Fibroblast of lung (primary cell): Measurements from ENCODE around the gene SNX20. TPM values are rescaled to one million over a fixed set of nuclear protein-coding genes. Genes with fewer than 3 reads are reported as not detected.

Source experiments
- DNase-seq, 2 donors: peaks; one replicate each; pipeline versions ENCODE4 v3.0.0 to v3.0.0-alpha.2; 2010; ENCODE audit warnings: low read depth in 2 of 2
- H2AFZ ChIP-seq: 2 replicates; pipeline ENCODE4 v1.5.1; 2012; ENCODE audit warnings: low read length, control low read depth, inconsistent platforms
- H3K27ac ChIP-seq: 2 replicates; pipeline ENCODE4 v1.5.1; 2011; ENCODE audit warnings: low read length, control low read depth; ENCODE audit not compliant: insufficient read depth
- H3K27me3 ChIP-seq: 2 replicates; pipeline ENCODE4 v1.5.1; 2011; ENCODE audit warnings: mild to moderate bottlenecking, low read length; ENCODE audit not compliant: control insufficient read depth, insufficient read depth
- H3K36me3 ChIP-seq: 2 replicates; pipeline ENCODE4 v1.5.1; 2011; ENCODE audit warnings: low read length; ENCODE audit not compliant: control insufficient read depth, insufficient read depth
- H3K4me1 ChIP-seq: 2 replicates; pipeline ENCODE4 v1.5.1; 2011; ENCODE audit warnings: low read length; ENCODE audit not compliant: control insufficient read depth, insufficient read depth; ENCODE audit errors: extremely low read depth
- H3K4me2 ChIP-seq: 2 replicates; pipeline ENCODE4 v1.5.1; 2011; ENCODE audit warnings: low read length, control low read depth; ENCODE audit not compliant: insufficient read depth; ENCODE audit errors: extremely low read depth
- H3K4me3 ChIP-seq, 4 experiments: fragments of 200-600 bp in 1 of 4; sonication (generic) in 1 of 4; replicated peaks in 1 of 4; 2 replicates each; pipeline ENCODE4 v1.5.1; 2011 to 2016; ENCODE audit warnings: low read length in 4 of 4, low read depth in 3 of 4, mild to moderate bottlenecking in 3 of 4, control low read depth in 2 of 4, inconsistent platforms in 1 of 4, mixed read lengths in 1 of 4; ENCODE audit not compliant: insufficient read depth in 1 of 4; ENCODE audit errors: control extremely low read depth in 1 of 4
- H3K79me2 ChIP-seq: 2 replicates; pipeline ENCODE4 v1.5.1; 2012; ENCODE audit warnings: mild to moderate bottlenecking, low read length, inconsistent platforms; ENCODE audit not compliant: control insufficient read depth, insufficient read depth
- H3K9ac ChIP-seq: 2 replicates; pipeline ENCODE4 v1.5.1; 2011; ENCODE audit warnings: mild to moderate bottlenecking, low read length, control low read depth; ENCODE audit not compliant: insufficient read depth
- H3K9me3 ChIP-seq: 2 replicates; pipeline ENCODE4 v1.5.1; 2012; ENCODE audit warnings: low read depth, low read length; ENCODE audit not compliant: control insufficient read depth, insufficient read depth
- H4K20me1 ChIP-seq: 2 replicates; pipeline ENCODE4 v1.5.1; 2011; ENCODE audit warnings: low read length; ENCODE audit not compliant: control insufficient read depth, insufficient read depth; ENCODE audit errors: extremely low read depth
- EZH2 ChIP-seq: IDR thresholded peaks from 2 replicates; pipeline ENCODE4 v1.5.1; 2012; ENCODE audit warnings: low read length, control low read depth, mild to moderate bottlenecking; ENCODE audit errors: missing control alignments
- polyA minus RNA-seq: library from RNA; depleted of rRNA, polyadenylated mRNA; stranded (reverse); fragments of >200 nt; gene quantifications from 2 replicates; pipeline ENCODE4 v1.2.3, GENCODE V29; 2011; ENCODE audit warnings: low replicate concordance
- polyA plus RNA-seq, 2 donors: library from polyadenylated mRNA; depleted of rRNA in 1 of 2; stranded (reverse) in 1 of 2; unstranded in 1 of 2; fragments of >200 nt; gene quantifications; 2 replicates each; pipeline ENCODE4 v1.2.1, GENCODE V29; 2011 to 2012; ENCODE audit warnings: missing spikeins in 1 of 2
- total RNA-seq: library from RNA; depleted of rRNA; stranded (reverse); fragments of >200 nt; gene quantifications from 2 replicates; pipeline ENCODE4 v1.2.1, GENCODE V29; 2014
- TF ChIP-seq, protein P1 (sequence below), 2 donors: IDR thresholded peaks in 1 of 2; conservative IDR thresholded peaks in 1 of 2; 1 replicate in 1 of 2; 2 replicates in 1 of 2; pipeline ENCODE4 v1.5.1; 2011 to 2012; ENCODE audit warnings: low read length in 2 of 2, control low read depth in 1 of 2, inconsistent platforms in 1 of 2, low read depth in 1 of 2, mild to moderate bottlenecking in 1 of 2

The SNX20 gene, protein sequence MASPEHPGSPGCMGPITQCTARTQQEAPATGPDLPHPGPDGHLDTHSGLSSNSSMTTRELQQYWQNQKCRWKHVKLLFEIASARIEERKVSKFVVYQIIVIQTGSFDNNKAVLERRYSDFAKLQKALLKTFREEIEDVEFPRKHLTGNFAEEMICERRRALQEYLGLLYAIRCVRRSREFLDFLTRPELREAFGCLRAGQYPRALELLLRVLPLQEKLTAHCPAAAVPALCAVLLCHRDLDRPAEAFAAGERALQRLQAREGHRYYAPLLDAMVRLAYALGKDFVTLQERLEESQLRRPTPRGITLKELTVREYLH
- not detected in 2 replicates for total RNA-seq
- not detected in 2 replicates for polyA plus RNA-seq
- not detected in 2 replicates for polyA plus RNA-seq (2012)
- polyA minus RNA-seq = not detected in 2 replicates

DNA sequence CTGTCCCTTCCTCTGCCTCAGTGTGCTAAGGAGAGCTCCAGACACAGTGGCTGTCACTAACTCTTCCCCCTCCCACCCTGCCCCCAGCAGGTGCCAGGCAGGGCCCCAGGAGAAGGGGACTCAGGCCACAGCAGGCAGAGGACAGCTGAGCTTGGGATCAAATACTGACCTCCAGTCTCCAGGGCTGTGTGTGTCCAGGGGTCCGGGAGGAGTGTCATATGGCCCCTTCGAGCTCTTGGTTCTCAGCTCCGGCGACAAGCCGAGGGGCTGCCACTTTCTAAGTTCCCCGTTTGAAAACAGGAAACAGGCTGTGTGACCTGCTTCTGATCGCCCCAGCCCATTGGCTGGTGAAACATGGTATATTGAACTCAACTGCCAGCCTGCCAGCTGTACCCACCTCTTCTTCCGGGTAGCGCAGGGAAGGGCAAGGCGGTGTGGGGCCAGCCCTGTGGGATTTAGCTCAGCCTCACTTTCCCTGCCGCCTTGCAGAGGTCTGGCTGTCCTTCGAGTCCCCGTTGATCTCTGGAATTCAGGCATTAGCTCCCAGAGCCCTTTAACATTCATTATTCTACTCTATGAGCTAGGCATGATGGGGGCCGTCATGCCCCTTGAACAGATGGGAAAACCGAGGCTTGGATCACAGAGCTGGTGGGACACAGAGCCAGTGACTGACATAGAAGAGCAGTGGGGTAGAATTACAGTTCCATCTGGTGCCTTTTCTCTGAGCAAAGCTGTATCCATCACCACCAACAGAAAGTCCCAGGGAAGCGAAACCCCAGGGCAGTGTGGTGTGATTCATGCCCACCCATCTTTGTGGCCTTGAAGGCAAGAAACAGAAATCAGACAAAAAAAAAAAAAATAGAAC, at the start of gene SNX20:
TSS of gene SNX20 (minus strand) at position 292 of the 865 bp plus-strand sequence. CDS start 3,786 bp downstream, outside the sequence.
- Histone ChIP-seq H3K79me2 (no peaks in the 10 kb centered on the region), H3K9ac (no peak within 1 kb of the TSS), H2AFZ (no peak within 1 kb of the TSS), H3K9me3 (no peaks in the 10 kb centered on the region), H3K36me3 (no peaks in the 10 kb centered on the region), H4K20me1 (no peaks in the 10 kb centered on the region), H3K4me3 (no peak within 1 kb of the TSS), H3K4me2 (no peak within 1 kb of the TSS), H3K4me1 (no peaks in the 10 kb centered on the region), H3K27ac (no peak within 1 kb of the TSS), H3K27me3 (no peaks in the 10 kb centered on the region)
- TF ChIP-seq, protein P1, sequence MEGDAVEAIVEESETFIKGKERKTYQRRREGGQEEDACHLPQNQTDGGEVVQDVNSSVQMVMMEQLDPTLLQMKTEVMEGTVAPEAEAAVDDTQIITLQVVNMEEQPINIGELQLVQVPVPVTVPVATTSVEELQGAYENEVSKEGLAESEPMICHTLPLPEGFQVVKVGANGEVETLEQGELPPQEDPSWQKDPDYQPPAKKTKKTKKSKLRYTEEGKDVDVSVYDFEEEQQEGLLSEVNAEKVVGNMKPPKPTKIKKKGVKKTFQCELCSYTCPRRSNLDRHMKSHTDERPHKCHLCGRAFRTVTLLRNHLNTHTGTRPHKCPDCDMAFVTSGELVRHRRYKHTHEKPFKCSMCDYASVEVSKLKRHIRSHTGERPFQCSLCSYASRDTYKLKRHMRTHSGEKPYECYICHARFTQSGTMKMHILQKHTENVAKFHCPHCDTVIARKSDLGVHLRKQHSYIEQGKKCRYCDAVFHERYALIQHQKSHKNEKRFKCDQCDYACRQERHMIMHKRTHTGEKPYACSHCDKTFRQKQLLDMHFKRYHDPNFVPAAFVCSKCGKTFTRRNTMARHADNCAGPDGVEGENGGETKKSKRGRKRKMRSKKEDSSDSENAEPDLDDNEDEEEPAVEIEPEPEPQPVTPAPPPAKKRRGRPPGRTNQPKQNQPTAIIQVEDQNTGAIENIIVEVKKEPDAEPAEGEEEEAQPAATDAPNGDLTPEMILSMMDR (conservative IDR thresholded peaks at IDR 0.05 in 1 of 2, IDR thresholded peaks at IDR 0.05 in 1 of 2; ENCODE audit: low read depth in 1 of 2, low read length in 2 of 2) = no peak
- no peak for TF ChIP-seq EZH2
- no peak for DNase-seq

- Histone ChIP-seq H3K4me3 (no peak overlapping the region), H3K9ac (no peak overlapping the region), H3K4me1 (no peaks in the 10 kb centered on the region), H3K36me3 (no peaks in the 10 kb centered on the region), H3K4me2 (no peak overlapping the region), H4K20me1 (no peaks in the 10 kb centered on the region), H3K9me3 (no peaks in the 10 kb centered on the region), H3K27me3 (no peaks in the 10 kb centered on the region), H2AFZ (no peak overlapping the region), H3K27ac (no peak overlapping the region), H3K79me2 (no peaks in the 10 kb centered on the region)
- DNase-seq = no peak
- TF ChIP-seq EZH2 = no peak
Measured at GRCh38 chr16:50724306-50724705, 43.2 kb upstream of the SNX20 start.

DNA sequence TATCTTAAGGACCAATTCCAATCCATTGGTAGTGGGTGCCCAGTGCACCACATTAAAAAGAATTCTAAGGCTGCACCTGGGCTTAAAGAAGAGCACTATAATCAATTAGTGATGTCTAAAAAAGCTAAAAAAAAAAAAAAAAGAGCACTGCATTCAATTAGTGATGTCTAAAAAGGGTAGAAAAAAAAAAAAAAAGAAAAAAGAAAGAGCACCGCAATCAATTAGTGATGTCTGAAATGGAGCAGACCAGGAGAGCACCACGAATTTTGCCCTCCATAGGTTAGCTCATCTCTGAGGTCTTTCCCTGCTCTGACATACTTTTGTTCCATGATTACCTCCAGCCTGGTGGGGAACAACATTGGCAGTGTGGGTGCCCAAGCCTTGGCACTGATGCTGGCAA, 41.8 kb upstream of the SNX20 start:
- Histone ChIP-seq H3K9me3 (no peaks in the 10 kb centered on the region), H3K4me1 (no peaks in the 10 kb centered on the region), H3K9ac (no peak overlapping the region), H3K79me2 (no peaks in the 10 kb centered on the region), H4K20me1 (no peaks in the 10 kb centered on the region), H3K4me3 (no peak overlapping the region), H3K27me3 (no peaks in the 10 kb centered on the region), H3K27ac (no peak overlapping the region), H3K36me3 (no peaks in the 10 kb centered on the region), H2AFZ (no peak overlapping the region), H3K4me2 (no peak overlapping the region)
- no peak for TF ChIP-seq EZH2
- TF ChIP-seq, protein P1 (conservative IDR thresholded peaks at IDR 0.05 in 1 of 2, IDR thresholded peaks at IDR 0.05 in 1 of 2; ENCODE audit: low read depth in 1 of 2, low read length in 2 of 2) = no peak
- no peak for DNase-seq
